ENCODE data around the gene ADGRV1.

GRCh38 chr5:90947667-90948066, 389.1 kb downstream of the ADGRV1 start:
- no peak for TF ChIP-seq EZH2 (IDR thresholded peaks at IDR 0.05; ENCODE audit: borderline replicate concordance, low read depth, low read length, severe bottlenecking)
- no peak for TF ChIP-seq CTCF (IDR thresholded peaks at IDR 0.05; ENCODE audit: borderline replicate concordance, extremely low read depth, low read length, poor library complexity, severe bottlenecking)

All from DND-41 (cell line).